Liver (tissue), 9 donors: ENCODE measurements around the gene FRG2C. TPM values are rescaled to one million over a fixed set of nuclear protein-coding genes. Genes with fewer than 3 reads are reported as not detected.
"Not testable (repeated sequence)": the region's sequence is repeated elsewhere in the genome, so short reads cannot be mapped to it uniquely, and the experiment has no call there.

Experiments
- DNase-seq: peaks from one replicate; pipeline ENCODE4 v3.0.0-alpha.2; 2017; ENCODE audit warnings: low spot score
- H3K27ac ChIP-seq, 2 donors: one replicate each; pipeline ENCODE4 v1.7.0; 2013; ENCODE audit warnings: inconsistent platforms in 2 of 2, low read length in 2 of 2, control low read depth in 1 of 2, low read depth in 1 of 2, mild to moderate bottlenecking in 1 of 2
- H3K27me3 ChIP-seq, 4 donors: one replicate each; pipeline versions ENCODE4 v1.6.1 to v1.7.0; 2013; ENCODE audit warnings: low read length in 3 of 4, inconsistent platforms in 1 of 4, mild to moderate bottlenecking in 1 of 4, moderate library complexity in 1 of 4; ENCODE audit not compliant: control insufficient read depth in 4 of 4, insufficient read depth in 4 of 4
- H3K36me3 ChIP-seq, 4 donors: one replicate each; pipeline versions ENCODE4 v1.6.1 to v1.7.0; 2013; ENCODE audit warnings: low read length in 3 of 4, mild to moderate bottlenecking in 3 of 4, low read depth in 1 of 4, moderate library complexity in 1 of 4; ENCODE audit not compliant: control insufficient read depth in 4 of 4, insufficient read depth in 3 of 4
- H3K4me1 ChIP-seq, 4 donors: one replicate each; pipeline versions ENCODE4 v1.6.1 to v1.7.0; 2013; ENCODE audit warnings: low read length in 3 of 4, mild to moderate bottlenecking in 3 of 4, moderate library complexity in 1 of 4; ENCODE audit not compliant: control insufficient read depth in 4 of 4, insufficient read depth in 4 of 4
- H3K4me3 ChIP-seq, 3 donors: one replicate each; pipeline versions ENCODE4 v1.6.1 to v1.7.0; 2013; ENCODE audit warnings: low read length in 3 of 3, control low read depth in 1 of 3, low read depth in 1 of 3, mild to moderate bottlenecking in 1 of 3
- H3K9ac ChIP-seq, 2 donors: one replicate each; pipeline ENCODE4 v1.7.0; 2013; ENCODE audit warnings: low read length in 2 of 2, mild to moderate bottlenecking in 2 of 2, moderate library complexity in 2 of 2, control low read depth in 1 of 2, low read depth in 1 of 2
- H3K9me3 ChIP-seq, 4 donors: one replicate each; pipeline versions ENCODE4 v1.6.1 to v1.7.0; 2013; ENCODE audit warnings: low read length in 3 of 4; ENCODE audit not compliant: control insufficient read depth in 4 of 4
- ATF3 ChIP-seq: IDR thresholded peaks from 2 replicates; pipeline ENCODE4 v1.6.1; 2016; ENCODE audit warnings: antibody characterized with exemption
- CTCF ChIP-seq: fragments of 150-350 bp; IDR thresholded peaks from 2 replicates; pipeline ENCODE4 v1.5.1; 2017; ENCODE audit warnings: improper control_type of control experiment, low read depth, low read length; ENCODE audit not compliant: missing input control
- EGR1 ChIP-seq, 2 donors: IDR thresholded peaks; 2 replicates each; pipeline ENCODE4 v1.6.1; 2016 to 2018; ENCODE audit warnings: antibody characterized with exemption in 2 of 2, low read depth in 2 of 2
- FOXA2 ChIP-seq: IDR thresholded peaks from 2 replicates; pipeline ENCODE4 v1.6.1; 2016; ENCODE audit warnings: antibody characterized with exemption
- GABPA ChIP-seq, 2 donors: IDR thresholded peaks in 1 of 2; conservative IDR thresholded peaks in 1 of 2; 2 replicates each; pipeline ENCODE4 v1.6.1; 2016; ENCODE audit warnings: antibody characterized with exemption in 2 of 2, mild to moderate bottlenecking in 1 of 2, moderate library complexity in 1 of 2
- HNF4A ChIP-seq, 2 donors: conservative IDR thresholded peaks; 2 replicates each; pipeline ENCODE4 v1.6.1; 2016; ENCODE audit warnings: antibody characterized with exemption in 2 of 2, mild to moderate bottlenecking in 2 of 2
- JUND ChIP-seq, 2 donors: IDR thresholded peaks; 2 replicates each; pipeline ENCODE4 v1.6.1; 2016; ENCODE audit warnings: antibody characterized with exemption in 2 of 2
- MAX ChIP-seq: IDR thresholded peaks from 2 replicates; pipeline ENCODE4 v1.6.1; 2016; ENCODE audit warnings: antibody characterized with exemption
- NR2F2 ChIP-seq: IDR thresholded peaks from 2 replicates; pipeline ENCODE4 v1.6.1; 2016; ENCODE audit warnings: antibody characterized with exemption
- RAD21 ChIP-seq, 2 donors: IDR thresholded peaks; 2 replicates each; pipeline ENCODE4 v1.6.1; 2016; ENCODE audit warnings: antibody characterized with exemption in 2 of 2, mild to moderate bottlenecking in 2 of 2
- REST ChIP-seq: IDR thresholded peaks from 2 replicates; pipeline ENCODE4 v1.6.1; 2016; ENCODE audit warnings: antibody characterized with exemption, mild to moderate bottlenecking
- RXRA ChIP-seq, 2 donors: IDR thresholded peaks; 2 replicates each; pipeline ENCODE4 v1.6.1; 2017 to 2018; ENCODE audit warnings: antibody characterized with exemption in 2 of 2, mild to moderate bottlenecking in 1 of 2
- SP1 ChIP-seq: IDR thresholded peaks from 2 replicates; pipeline ENCODE4 v1.6.1; 2018; ENCODE audit warnings: antibody characterized with exemption, mild to moderate bottlenecking
- YY1 ChIP-seq: IDR thresholded peaks from 2 replicates; pipeline ENCODE4 v1.6.1; 2016; ENCODE audit warnings: antibody characterized with exemption, mild to moderate bottlenecking
- ZBTB33 ChIP-seq: IDR thresholded peaks from 2 replicates; pipeline ENCODE4 v1.6.1; 2016; ENCODE audit warnings: antibody characterized with exemption
- WGBS: extraction: QIAGEN DNeasy Blood & Tissue Kit; methylation state at CpG from one replicate; pipeline ENCODE4 v1.1.7; 2013; 5-methylcytosine and 5-hydroxymethylcytosine counted together
- polyA plus RNA-seq, 2 donors: library from polyadenylated mRNA; stranded (reverse) in 1 of 2; unstranded in 1 of 2; fragments of 200-250 nt in 1 of 2; fragments of >200 nt in 1 of 2; fragmentation: Nextera tagmentation in 1 of 2; extraction: Ambion mirVana in 1 of 2; gene quantifications; one replicate each; pipeline versions ENCODE4 v1.2.1 to v1.2.3, GENCODE V29; 2013 to 2015
- total RNA-seq, 2 donors: library from RNA; depleted of rRNA; stranded (reverse); fragments of >200 nt; gene quantifications; one replicate each; pipeline ENCODE4 v1.2.3, GENCODE V29; 2014
- donor health status: healthy.
- donor health status: healthy.
- donor health status: healthy.
- donor health status: healthy.
- donor health status: healthy.

FRG2C gene
- total and polyA plus RNA-seq, 4 donors: not detected

GRCh38 chr3:75631541-75631940 is 32.6 kb upstream of the FRG2C start:
- H3K4me3 ChIP-seq: no peak overlapping the region
- no peak overlapping the region for H3K9ac ChIP-seq
- no peak for DNase-seq
- H3K36me3 ChIP-seq: no peaks in the 10 kb centered on the region
- no peak overlapping the region for H3K27ac ChIP-seq
- H3K4me1 ChIP-seq: no peaks in the 10 kb centered on the region
- TF ChIP-seq ATF3 (no peak), CTCF (no peak), JUND (IDR thresholded peaks at IDR 0.05) (no peak), NR2F2 (no peak), HNF4A (conservative IDR thresholded peaks at IDR 0.05) (no peak), SP1 (no peak), GABPA (IDR thresholded peaks at IDR 0.05 in 1 of 2, conservative IDR thresholded peaks at IDR 0.05 in 1 of 2) (no peak), FOXA2 (no peak), RAD21 (IDR thresholded peaks at IDR 0.05) (no peak), EGR1 (IDR thresholded peaks at IDR 0.05; ENCODE audit: low read depth in 2 of 2) (no peak), REST (no peak)
- no peaks in the 10 kb centered on the region for H3K9me3 ChIP-seq
- WGBS: 80% methylated on average over 4 of the region's 4 CpGs
- H3K27me3 ChIP-seq: no peaks in the 10 kb centered on the region

- 95% methylated on average over 10 of the region's 10 CpGs for WGBS
- not testable (repeated sequence) for DNase-seq, H3K9me3 ChIP-seq, H3K27ac ChIP-seq, H3K9ac ChIP-seq, H3K4me3 ChIP-seq, H3K36me3 ChIP-seq, H3K4me1 ChIP-seq, H3K27me3 ChIP-seq
Measured at GRCh38 chr3:75638947-75639346, 25.2 kb upstream of the FRG2C start.

GRCh38 chr3:75641107-75641517 is 23.0 kb upstream of the FRG2C start:
- not testable (repeated sequence) for H3K9ac ChIP-seq, H3K4me1 ChIP-seq, H3K9me3 ChIP-seq, H3K27me3 ChIP-seq, H3K36me3 ChIP-seq
- Histone ChIP-seq H3K4me3 (peak overlapping the region; percentile 59 to 64 (median 64)), H3K27ac (peak overlapping the region in 1 of 2 donors; percentile 28)
- peak; percentile 63 for DNase-seq
- TF ChIP-seq RAD21 (IDR thresholded peaks at IDR 0.05) (peak; percentile 5 to 14), JUND (IDR thresholded peaks at IDR 0.05) (peak in 1 of 2 donors; percentile 23), SP1 (peak; percentile 46), ZBTB33 (peak; percentile 44), MAX (peak; percentile 44), YY1 (peak; percentile 74), RXRA (IDR thresholded peaks at IDR 0.05) (peak; percentile 61 to 67), GABPA (IDR thresholded peaks at IDR 0.05 in 1 of 2, conservative IDR thresholded peaks at IDR 0.05 in 1 of 2) (peak in 1 of 2 donors; percentile 61), HNF4A (conservative IDR thresholded peaks at IDR 0.05) (peak; percentile 68 to 77)
- WGBS: under 1% methylated on average over 16 of the region's 16 CpGs
